Fibroblast of mammary gland (primary cell): ENCODE results near the gene USP49.

Source experiments
- DNase-seq: peaks from one replicate; pipeline ENCODE4 v3.0.0-alpha.2; 2010; ENCODE audit warnings: low read depth
- H3K4me3 ChIP-seq: 2 replicates; pipeline ENCODE4 v1.5.1; 2011; ENCODE audit warnings: low read depth, mild to moderate bottlenecking, low read length, moderate library complexity; ENCODE audit not compliant: control insufficient read depth
- CTCF ChIP-seq: conservative IDR thresholded peaks from 2 replicates; pipeline ENCODE4 v1.5.1; 2011; ENCODE audit warnings: low read depth, low read length, inconsistent platforms; ENCODE audit not compliant: control insufficient read depth, insufficient read depth

USP49 gene

GRCh38 chr6:41779788-41780550 lies 115.2 kb downstream of the USP49 start, which contains the start of gene FRS3:
Gene FRS3 (minus strand): TSS chr6:41779900. CDS start chr6:41776987, 2,913 bp downstream.
- DNase-seq: peak; percentile 93
- TF ChIP-seq CTCF: peak; percentile 75
- peak within 1 kb of the TSS; percentile 77 for H3K4me3 ChIP-seq

GRCh38 chr6:41779336-41779735 lies 115.8 kb downstream of the USP49 start:
- peak overlapping the region; percentile 77 for H3K4me3 ChIP-seq

GRCh38 chr6:41778895-41779294 lies 116.3 kb downstream of the USP49 start:
- no peak for DNase-seq
- peak overlapping the region; percentile 77 for H3K4me3 ChIP-seq
- TF ChIP-seq CTCF: no peak

More at GRCh38 chr6:41779336-41779735, 115.8 kb downstream of the USP49 start:
- no peak for TF ChIP-seq CTCF
- no peak for DNase-seq

GRCh38 chr6:41777551-41778285 lies 117.5 kb downstream of the USP49 start:
- DNase-seq: no peak
- no peak overlapping the region for H3K4me3 ChIP-seq
- TF ChIP-seq CTCF: no peak

- no peak for TF ChIP-seq CTCF
- no peak for DNase-seq
Observed at GRCh38 chr6:41775293-41775882, 119.8 kb downstream of the USP49 start.

GRCh38 chr6:41774841-41775240 lies 120.3 kb downstream of the USP49 start:
- no peak for TF ChIP-seq CTCF
- no peak overlapping the region for H3K4me3 ChIP-seq
- no peak for DNase-seq

More at GRCh38 chr6:41775293-41775882, 119.8 kb downstream of the USP49 start:
- no peak overlapping the region for H3K4me3 ChIP-seq
